ENCODE measurements around the gene SLC2A6. TPM values are rescaled to one million over a fixed set of nuclear protein-coding genes. Genes with fewer than 3 reads are reported as not detected.

Gene SLC2A6
- total RNA-seq, 1 donor from 2014 or later, result 8.7 TPM

DNA sequence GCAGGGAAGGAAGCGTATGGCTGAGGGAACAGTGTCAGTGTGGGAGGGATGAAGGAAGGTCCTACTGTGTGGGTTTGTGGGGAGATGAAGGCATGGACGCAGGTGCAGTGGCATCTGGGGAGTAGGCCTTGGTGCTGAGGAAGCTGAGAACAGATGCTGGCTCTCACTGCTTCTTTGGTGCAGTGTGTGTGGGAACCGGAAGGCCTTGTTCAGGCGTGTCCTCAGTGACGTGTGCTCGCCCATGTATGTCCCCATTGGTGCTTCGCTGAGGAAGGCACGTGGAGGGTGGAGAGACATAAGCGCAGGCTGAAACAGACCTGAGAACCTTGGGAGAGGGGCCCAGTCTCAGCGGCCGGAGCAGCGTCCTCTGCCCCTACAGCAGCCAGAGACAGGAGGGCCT lies 38.0 kb downstream of the SLC2A6 start:
- Histone ChIP-seq H3K4me3 (no peak overlapping the region), H3K27ac (no peak overlapping the region), H3K36me3 (no peaks in the 10 kb centered on the region), H3K9me3 (no peaks in the 10 kb centered on the region), H3K27me3 (no peaks in the 10 kb centered on the region), H3K4me1 (no peaks in the 10 kb centered on the region)
- no peak for DNase-seq (ENCODE audit: low spot score in 2 of 2)
- TF ChIP-seq, protein P1, sequence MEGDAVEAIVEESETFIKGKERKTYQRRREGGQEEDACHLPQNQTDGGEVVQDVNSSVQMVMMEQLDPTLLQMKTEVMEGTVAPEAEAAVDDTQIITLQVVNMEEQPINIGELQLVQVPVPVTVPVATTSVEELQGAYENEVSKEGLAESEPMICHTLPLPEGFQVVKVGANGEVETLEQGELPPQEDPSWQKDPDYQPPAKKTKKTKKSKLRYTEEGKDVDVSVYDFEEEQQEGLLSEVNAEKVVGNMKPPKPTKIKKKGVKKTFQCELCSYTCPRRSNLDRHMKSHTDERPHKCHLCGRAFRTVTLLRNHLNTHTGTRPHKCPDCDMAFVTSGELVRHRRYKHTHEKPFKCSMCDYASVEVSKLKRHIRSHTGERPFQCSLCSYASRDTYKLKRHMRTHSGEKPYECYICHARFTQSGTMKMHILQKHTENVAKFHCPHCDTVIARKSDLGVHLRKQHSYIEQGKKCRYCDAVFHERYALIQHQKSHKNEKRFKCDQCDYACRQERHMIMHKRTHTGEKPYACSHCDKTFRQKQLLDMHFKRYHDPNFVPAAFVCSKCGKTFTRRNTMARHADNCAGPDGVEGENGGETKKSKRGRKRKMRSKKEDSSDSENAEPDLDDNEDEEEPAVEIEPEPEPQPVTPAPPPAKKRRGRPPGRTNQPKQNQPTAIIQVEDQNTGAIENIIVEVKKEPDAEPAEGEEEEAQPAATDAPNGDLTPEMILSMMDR (IDR thresholded peaks at IDR 0.05), result no peak
- intact Hi-C loops (cut with DNase I), result no loop called here

DNA sequence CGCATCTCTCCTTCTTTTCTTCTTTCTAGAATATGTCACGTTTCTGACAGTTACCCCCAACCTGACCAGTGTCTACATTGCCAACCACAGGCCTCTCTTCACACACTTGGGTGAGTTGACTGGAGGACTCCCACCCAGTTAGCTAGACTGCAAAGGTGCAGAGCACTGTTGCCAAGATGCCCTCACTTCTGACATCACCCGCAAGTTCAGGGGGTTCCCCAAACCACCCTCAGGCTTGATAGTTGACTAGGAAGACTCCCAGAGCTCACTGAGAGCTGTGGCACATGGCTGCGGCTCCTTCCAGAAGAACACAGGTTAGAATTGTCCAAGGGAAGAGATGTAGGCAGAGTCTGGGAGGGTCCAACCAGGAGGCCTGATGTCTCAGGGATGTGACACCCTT lies 39.6 kb downstream of the SLC2A6 start:
- TF ChIP-seq, protein P1 (IDR thresholded peaks at IDR 0.05), result no peak
- DNase-seq (ENCODE audit: low spot score in 2 of 2), result no peak
- no peak overlapping the region for H3K27ac ChIP-seq
- H3K9me3 ChIP-seq, result no peaks in the 10 kb centered on the region
- intact Hi-C loops (cut with DNase I), result no loop called here
- H3K4me1 ChIP-seq, result no peaks in the 10 kb centered on the region
- no peaks in the 10 kb centered on the region for H3K36me3 ChIP-seq
- H3K4me3 ChIP-seq, result no peak overlapping the region
- H3K27me3 ChIP-seq, result no peaks in the 10 kb centered on the region

DNA sequence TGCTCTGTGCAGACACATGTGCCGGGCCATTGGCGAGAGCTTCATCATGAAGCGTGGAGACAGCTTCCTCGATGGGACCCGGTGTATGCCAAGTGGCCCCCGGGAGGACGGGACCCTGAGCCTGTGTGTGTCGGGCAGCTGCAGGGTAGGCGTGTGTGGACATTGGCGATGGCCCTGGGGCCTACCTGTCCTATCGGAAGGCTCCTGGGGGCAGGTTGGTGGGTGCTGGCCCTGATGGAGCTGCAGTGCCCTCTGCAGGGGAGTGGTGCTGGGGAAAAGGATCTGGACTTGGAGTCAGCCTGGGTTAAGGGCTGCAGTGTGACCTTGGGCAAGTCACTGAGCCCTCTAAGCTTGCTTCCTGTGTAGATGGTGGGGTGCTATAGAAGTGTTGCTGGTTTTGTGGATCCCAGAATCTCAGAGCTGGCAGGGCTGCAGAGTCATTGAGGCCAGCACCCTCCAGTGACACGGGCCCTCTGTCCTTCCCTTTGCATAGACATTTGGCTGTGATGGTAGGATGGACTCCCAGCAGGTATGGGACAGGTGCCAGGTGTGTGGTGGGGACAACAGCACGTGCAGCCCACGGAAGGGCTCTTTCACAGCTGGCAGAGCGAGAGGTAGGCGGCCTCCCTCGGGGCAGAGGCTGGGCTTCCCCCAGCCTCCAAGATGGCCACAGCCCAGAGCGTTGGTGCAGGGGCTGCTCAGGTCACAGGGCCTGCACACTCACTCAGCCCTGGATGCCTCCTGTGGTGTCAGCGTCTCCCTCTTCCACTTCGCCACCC lies 41.0 kb downstream of the SLC2A6 start:
- Histone ChIP-seq H3K4me1 (no peaks in the 10 kb centered on the region), H3K9me3 (no peaks in the 10 kb centered on the region), H3K27me3 (no peaks in the 10 kb centered on the region), H3K4me3 (no peak overlapping the region), H3K27ac (no peak overlapping the region), H3K36me3 (no peaks in the 10 kb centered on the region)
- TF ChIP-seq, protein P1 (IDR thresholded peaks at IDR 0.05), result no peak
- intact Hi-C loops (cut with DNase I), result no loop called here
- DNase-seq (ENCODE audit: low spot score in 2 of 2), result no peak

DNA sequence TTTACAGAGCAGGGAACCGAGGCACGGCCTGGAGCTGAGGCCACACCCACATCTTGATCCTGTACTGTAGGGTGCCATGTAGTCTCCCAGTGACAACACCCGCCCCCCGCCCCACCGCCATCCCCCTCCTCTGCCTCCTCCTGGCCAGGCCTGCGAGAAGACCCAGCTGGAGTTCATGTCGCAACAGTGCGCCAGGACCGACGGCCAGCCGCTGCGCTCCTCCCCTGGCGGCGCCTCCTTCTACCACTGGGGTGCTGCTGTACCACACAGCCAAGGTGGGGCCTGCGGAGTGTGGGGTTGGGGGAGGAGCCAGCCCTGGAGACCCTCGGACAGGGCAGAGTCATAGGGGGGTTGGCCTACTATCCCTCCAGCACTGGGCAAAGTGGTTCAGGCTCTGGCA lies 42.2 kb downstream of the SLC2A6 start:
- intact Hi-C loops (cut with DNase I), result no loop called here
- no peaks in the 10 kb centered on the region for H3K36me3 ChIP-seq

DNA sequence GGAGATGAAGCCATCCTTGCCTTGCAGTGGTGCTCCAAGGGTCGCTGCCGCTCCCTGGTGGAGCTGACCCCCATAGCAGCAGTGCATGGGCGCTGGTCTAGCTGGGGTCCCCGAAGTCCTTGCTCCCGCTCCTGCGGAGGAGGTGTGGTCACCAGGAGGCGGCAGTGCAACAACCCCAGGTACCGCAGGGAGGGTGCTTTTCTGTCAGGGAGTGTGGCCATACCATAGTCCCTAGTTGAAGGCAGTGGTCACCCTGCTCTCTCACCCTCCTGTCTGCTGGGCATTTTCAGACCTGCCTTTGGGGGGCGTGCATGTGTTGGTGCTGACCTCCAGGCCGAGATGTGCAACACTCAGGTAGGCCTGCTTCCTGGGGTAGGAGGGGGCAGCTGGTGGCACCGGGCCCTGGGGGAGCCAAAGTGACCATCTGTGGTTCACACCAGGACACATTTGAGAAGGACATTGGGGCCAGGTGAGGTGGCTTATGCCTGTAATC lies 45.5 kb downstream of the SLC2A6 start:
- H3K36me3 ChIP-seq, result no peaks in the 10 kb centered on the region
- no peak overlapping the region for H3K27ac ChIP-seq
- no peak overlapping the region for H3K4me3 ChIP-seq
- H3K27me3 ChIP-seq, result peaks cover under 1% of the 10 kb centered on the region
- intact Hi-C loops (cut with DNase I), result no loop called here
- no peak for DNase-seq (ENCODE audit: low spot score in 2 of 2)
- H3K9me3 ChIP-seq, result no peaks in the 10 kb centered on the region
- TF ChIP-seq, protein P1 (IDR thresholded peaks at IDR 0.05), result no peak
- no peaks in the 10 kb centered on the region for H3K4me1 ChIP-seq

More for the DNA sequence above, 42.2 kb downstream of the SLC2A6 start:
- Histone ChIP-seq H3K4me3 (no peak overlapping the region), H3K27ac (no peak overlapping the region), H3K4me1 (no peaks in the 10 kb centered on the region), H3K27me3 (no peaks in the 10 kb centered on the region), H3K9me3 (no peaks in the 10 kb centered on the region)
- no peak for DNase-seq (ENCODE audit: low spot score in 2 of 2)
- TF ChIP-seq, protein P1 (IDR thresholded peaks at IDR 0.05), result no peak
